IMR-90 (cell line): ENCODE results near the gene DCAKD.

Source experiments
- BHLHE40 ChIP-seq: fragments of 150-350 bp; IDR thresholded peaks from 2 replicates; pipeline ENCODE4 v1.6.1; 2016; ENCODE audit warnings: mild to moderate bottlenecking, low read depth, low read length
- CEBPB ChIP-seq: IDR thresholded peaks from 2 replicates; pipeline ENCODE4 v1.6.1; 2012; ENCODE audit warnings: low read depth, low read length, improper control_type of control experiment
- CTCF ChIP-seq: conservative IDR thresholded peaks from 2 replicates; pipeline ENCODE4 v1.5.1; 2012; ENCODE audit warnings: mild to moderate bottlenecking, low read depth, low read length, improper control_type of control experiment
- ELK1 ChIP-seq: fragments of 150-350 bp; IDR thresholded peaks from 2 replicates; pipeline ENCODE4 v1.6.1; 2016; ENCODE audit warnings: low read depth, mild to moderate bottlenecking, low read length, moderate library complexity, borderline replicate concordance
- FOS ChIP-seq: fragments of 150-350 bp; IDR thresholded peaks from 2 replicates; pipeline ENCODE4 v1.6.1; 2016; ENCODE audit warnings: low read depth, low read length
- MAFK ChIP-seq: IDR thresholded peaks from 2 replicates; pipeline ENCODE4 v1.6.1; 2012; ENCODE audit warnings: low read depth, low read length, improper control_type of control experiment
- MXI1 ChIP-seq: IDR thresholded peaks from 2 replicates; pipeline ENCODE4 v1.6.1; 2012; ENCODE audit warnings: low read depth, mild to moderate bottlenecking, low read length, moderate library complexity, borderline replicate concordance
- NFE2L2 ChIP-seq: fragments of 150-350 bp; IDR thresholded peaks from 2 replicates; pipeline ENCODE4 v1.6.1; 2016; ENCODE audit warnings: low read depth, mild to moderate bottlenecking, low read length
- POLR2A ChIP-seq: IDR thresholded peaks from 2 replicates; pipeline ENCODE4 v1.6.1; 2012; ENCODE audit warnings: mild to moderate bottlenecking, low read depth, low read length
- RAD21 ChIP-seq: IDR thresholded peaks from 2 replicates; pipeline ENCODE4 v1.6.1; 2012; ENCODE audit warnings: low read length, improper control_type of control experiment
- RFX5 ChIP-seq: IDR thresholded peaks from 2 replicates; pipeline ENCODE4 v1.8.0; 2012; ENCODE audit warnings: low read depth, mild to moderate bottlenecking, low read length, moderate library complexity
- SMC3 ChIP-seq: fragments of 150-350 bp; IDR thresholded peaks from 2 replicates; pipeline ENCODE4 v1.6.1; 2016; ENCODE audit warnings: low read depth, mild to moderate bottlenecking, antibody characterized with exemption, low read length, moderate library complexity
- TF ChIP-seq, protein P1 (sequence below): fragments of 150-350 bp; IDR thresholded peaks from 2 replicates; pipeline ENCODE4 v1.6.1; 2017; ENCODE audit warnings: mild to moderate bottlenecking, antibody characterized with exemption, low read length, low read depth

GRCh38 chr17:45003877-45004276 lies 47.6 kb downstream of the DCAKD start:
- TF ChIP-seq POLR2A (no peak), SMC3 (no peak), RAD21 (no peak), CTCF (no peak), ELK1 (no peak), BHLHE40 (no peak), MXI1 (no peak), RFX5 (no peak), MAFK (no peak), NFE2L2 (no peak), CEBPB (no peak), FOS (no peak)
- TF ChIP-seq, protein P1, sequence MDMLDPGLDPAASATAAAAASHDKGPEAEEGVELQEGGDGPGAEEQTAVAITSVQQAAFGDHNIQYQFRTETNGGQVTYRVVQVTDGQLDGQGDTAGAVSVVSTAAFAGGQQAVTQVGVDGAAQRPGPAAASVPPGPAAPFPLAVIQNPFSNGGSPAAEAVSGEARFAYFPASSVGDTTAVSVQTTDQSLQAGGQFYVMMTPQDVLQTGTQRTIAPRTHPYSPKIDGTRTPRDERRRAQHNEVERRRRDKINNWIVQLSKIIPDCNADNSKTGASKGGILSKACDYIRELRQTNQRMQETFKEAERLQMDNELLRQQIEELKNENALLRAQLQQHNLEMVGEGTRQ: no peak
